Body of pancreas (tissue), 4 donors: Measurements from ENCODE around the gene SLC66A3. TPM values are rescaled to one million over a fixed set of nuclear protein-coding genes. Genes with fewer than 3 reads are reported as not detected.

Source experiments
- ATAC-seq: fragments of 150-250 bp; one replicate; pipeline ENCODE4 v1.9.1; 2016
- DNase-seq, 4 donors: peaks; one replicate each; pipeline ENCODE4 v3.0.0-alpha.2; 2019
- H3K27ac ChIP-seq, 4 donors: fragments of 200-600 bp; sonication (generic); 1 replicate in 3 of 4; 2 replicates in 1 of 4; pipeline versions ENCODE4 v1.5.1 to v1.6.1; 2016 to 2019; ENCODE audit warnings: mild to moderate bottlenecking in 1 of 4, mixed read lengths in 1 of 4, moderate library complexity in 1 of 4
- H3K27me3 ChIP-seq, 2 donors: fragments of 200-600 bp; sonication (generic); one replicate each; pipeline ENCODE4 v1.6.0; 2016; ENCODE audit warnings: mild to moderate bottlenecking in 1 of 2
- H3K36me3 ChIP-seq, 2 donors: fragments of 200-600 bp; sonication (generic); replicated peaks in 1 of 2; 2 replicates each; pipeline ENCODE4 v1.5.1; 2016; ENCODE audit warnings: low read depth in 2 of 2; ENCODE audit not compliant: insufficient read depth in 1 of 2
- H3K4me1 ChIP-seq: fragments of 200-600 bp; sonication (generic); one replicate; pipeline ENCODE4 v1.6.0; 2016
- H3K4me3 ChIP-seq, 2 donors: fragments of 200-600 bp; sonication (generic); 1 replicate in 1 of 2; 2 replicates in 1 of 2; pipeline ENCODE4 v1.5.1; 2016 to 2019
- H3K9me3 ChIP-seq, 3 donors: fragments of 200-600 bp; sonication (generic); 1 replicate in 2 of 3; 2 replicates in 1 of 3; pipeline ENCODE4 v1.5.1; 2016
- CTCF ChIP-seq, 7 experiments: fragments of 450-650 bp in 4 of 7; fragments of 200-600 bp in 3 of 7; sonication (generic) in 3 of 7; IDR thresholded peaks; one replicate each; pipeline ENCODE4 v1.5.1; 2016 to 2019; ENCODE audit warnings: antibody characterized with exemption in 7 of 7
- POLR2A ChIP-seq, 3 donors: fragments of 450-650 bp; IDR thresholded peaks; one replicate each; pipeline ENCODE4 v1.6.1; 2016; ENCODE audit warnings: antibody characterized with exemption in 3 of 3, mild to moderate bottlenecking in 2 of 3
- WGBS, 2 donors: methylation state at CpG; one replicate each; pipeline ENCODE4 v1.1.5; 2017; 5-methylcytosine and 5-hydroxymethylcytosine counted together
- intact Hi-C: fragments of 100-400 bp; cut with DNase I; formaldehyde crosslinking; loops from one replicate; pipeline ENCODE4 v1.15.1; 2023
- total RNA-seq, 2 donors: library from RNA; depleted of rRNA; stranded (reverse); fragments of >200 nt; gene quantifications; one replicate each; pipeline ENCODE4 v1.1.0, GENCODE V29; 2016

The SLC66A3 gene
- total RNA-seq, 2 donors from 2014 or later: 28.0 to 38.2 TPM

GRCh38 chr2:11177871-11178690 lies 22.8 kb downstream of the SLC66A3 start:
- Histone ChIP-seq H3K27ac (no peak overlapping the region), H3K27me3 (no peaks in the 10 kb centered on the region), H3K36me3 (peaks cover 0 to 3% of the 10 kb centered on the region in 2 donors), H3K4me3 (no peak overlapping the region), H3K4me1 (no peaks in the 10 kb centered on the region), H3K9me3 (no peaks in the 10 kb centered on the region)
- intact Hi-C loops: no loop called here
- no peak for DNase-seq
- WGBS, 2 donors: 61 to 64% methylated on average over 5 of the region's 5 CpGs
- ATAC-seq: no peak
- TF ChIP-seq CTCF (IDR thresholded peaks at IDR 0.05) (no peak), POLR2A (IDR thresholded peaks at IDR 0.05) (no peak)

- H3K9me3 ChIP-seq: no peaks in the 10 kb centered on the region
- no peak for ATAC-seq
- H3K4me3 ChIP-seq: no peak overlapping the region
- peaks cover 0 to 3% of the 10 kb centered on the region in 2 donors for H3K36me3 ChIP-seq
- no peak overlapping the region for H3K27ac ChIP-seq
- H3K27me3 ChIP-seq: no peaks in the 10 kb centered on the region
- no peak for TF ChIP-seq CTCF (IDR thresholded peaks at IDR 0.05)
- TF ChIP-seq POLR2A (IDR thresholded peaks at IDR 0.05): no peak
- 74 to 75% methylated on average over 4 of the region's 4 CpGs for WGBS, 2 donors
- DNase-seq: no peak
- no peaks in the 10 kb centered on the region for H3K4me1 ChIP-seq
- intact Hi-C loops: no loop called here
Observed at GRCh38 chr2:11179196-11179595, 23.9 kb downstream of the SLC66A3 start.

- H3K9me3 ChIP-seq: no peaks in the 10 kb centered on the region
- peaks cover 0 to 5% of the 10 kb centered on the region in 2 donors for H3K36me3 ChIP-seq
- no peak for ATAC-seq
- intact Hi-C loops: no loop called here
- no peaks in the 10 kb centered on the region for H3K4me1 ChIP-seq
- no peak overlapping the region for H3K4me3 ChIP-seq
- H3K27ac ChIP-seq: no peak overlapping the region
- H3K27me3 ChIP-seq: no peaks in the 10 kb centered on the region
- DNase-seq: no peak
- TF ChIP-seq CTCF (IDR thresholded peaks at IDR 0.05) (no peak), POLR2A (IDR thresholded peaks at IDR 0.05) (no peak)
- 90 to 93% methylated on average over 4 of the region's 4 CpGs for WGBS, 2 donors
Observed at GRCh38 chr2:11179899-11180298, 24.6 kb downstream of the SLC66A3 start.

DNA sequence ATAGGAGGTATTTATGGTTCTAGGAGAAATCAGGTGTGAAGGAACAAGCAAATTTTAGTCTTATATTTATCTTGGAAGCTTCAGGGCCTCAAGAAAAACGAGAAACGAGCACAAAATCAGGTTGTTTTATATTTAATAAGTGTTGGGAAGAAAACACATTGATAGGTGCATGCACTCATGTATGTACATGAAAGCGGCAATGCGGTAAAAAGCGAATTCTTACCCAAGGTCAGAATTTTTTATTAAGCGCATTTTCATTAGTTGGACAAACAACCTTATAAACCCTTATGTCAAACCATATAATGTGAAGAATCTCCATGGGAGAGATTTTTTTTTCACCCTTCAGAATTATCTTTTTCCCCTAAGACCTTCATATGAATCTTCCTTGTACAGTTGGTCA lies 25.4 kb downstream of the SLC66A3 start:
- no peak for DNase-seq
- 86% methylated on average over 6 of the region's 6 CpGs for WGBS, 2 donors
- TF ChIP-seq POLR2A (IDR thresholded peaks at IDR 0.05) (no peak), CTCF (IDR thresholded peaks at IDR 0.05) (no peak)
- no peak overlapping the region for H3K27ac ChIP-seq
- intact Hi-C loops: no loop called here
- H3K4me3 ChIP-seq: no peak overlapping the region
- no peaks in the 10 kb centered on the region for H3K9me3 ChIP-seq
- ATAC-seq: no peak
- H3K36me3 ChIP-seq: peaks cover 0 to 8% of the 10 kb centered on the region in 2 donors
- H3K4me1 ChIP-seq: no peaks in the 10 kb centered on the region
- H3K27me3 ChIP-seq: no peaks in the 10 kb centered on the region

- Histone ChIP-seq H3K36me3 (peaks cover 0 to 8% of the 10 kb centered on the region in 2 donors), H3K27ac (no peak overlapping the region), H3K4me3 (no peak overlapping the region), H3K9me3 (no peaks in the 10 kb centered on the region), H3K27me3 (no peaks in the 10 kb centered on the region), H3K4me1 (no peaks in the 10 kb centered on the region)
- ATAC-seq (no peak), DNase-seq (no peak)
- WGBS, 2 donors: 92 to 95% methylated on average over 2 of the region's 2 CpGs
- no peak for TF ChIP-seq CTCF (IDR thresholded peaks at IDR 0.05)
- TF ChIP-seq POLR2A (IDR thresholded peaks at IDR 0.05): no peak
- intact Hi-C loops: no loop called here
Observed at GRCh38 chr2:11182951-11183350, 27.7 kb downstream of the SLC66A3 start.
